ENCODE measurements around the gene MOGAT1.

MOGAT1 gene

DNA sequence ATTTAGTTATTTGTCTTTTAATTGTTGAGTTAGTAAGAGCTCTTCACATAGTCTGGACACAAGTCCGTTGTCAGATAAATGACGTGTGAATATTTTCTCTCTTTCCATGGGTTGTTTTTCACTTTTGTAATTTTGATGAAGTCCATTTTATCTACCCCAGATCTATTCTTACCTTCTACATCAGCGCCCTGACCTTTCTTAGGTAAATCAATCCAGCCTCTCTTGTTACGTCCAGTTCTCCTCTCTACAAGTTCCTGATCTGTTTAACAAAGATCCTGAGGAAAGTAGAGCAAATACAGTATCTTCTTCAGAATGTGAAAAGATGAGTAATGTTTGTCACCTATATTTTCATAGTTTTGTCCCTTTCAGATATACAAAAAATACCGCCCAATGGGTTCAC, 66.9 kb downstream of the MOGAT1 start (continued):
- TF ChIP-seq HIC1 (tag by site-specific recombination; IDR thresholded peaks at IDR 0.05): no peak
- no peak for TF ChIP-seq ZIC2 (tag by site-specific recombination; IDR thresholded peaks at IDR 0.05)
- no peak for TF ChIP-seq ZNF501 (tag by site-specific recombination; IDR thresholded peaks at IDR 0.05)
- no peak for TF ChIP-seq ZNF660 (tag by site-specific recombination; IDR thresholded peaks at IDR 0.05)
- TF ChIP-seq ZNF362 (tag by site-specific recombination; IDR thresholded peaks at IDR 0.05): no peak
- TF ChIP-seq ZNF624 (tag by site-specific recombination; IDR thresholded peaks at IDR 0.05): no peak
- TF ChIP-seq GLI4 (tag by site-specific recombination; IDR thresholded peaks at IDR 0.05): no peak
- TF ChIP-seq ZNF16 (tag by site-specific recombination; IDR thresholded peaks at IDR 0.05; ENCODE audit: low read depth): no peak

GRCh38 chr2:222738809-222739208, 67.4 kb downstream of the MOGAT1 start:
- H3K9me3 ChIP-seq (ENCODE audit: control insufficient read depth, insufficient read depth, low read depth, low read length): no peaks in the 10 kb centered on the region
- TF ChIP-seq, protein P1, sequence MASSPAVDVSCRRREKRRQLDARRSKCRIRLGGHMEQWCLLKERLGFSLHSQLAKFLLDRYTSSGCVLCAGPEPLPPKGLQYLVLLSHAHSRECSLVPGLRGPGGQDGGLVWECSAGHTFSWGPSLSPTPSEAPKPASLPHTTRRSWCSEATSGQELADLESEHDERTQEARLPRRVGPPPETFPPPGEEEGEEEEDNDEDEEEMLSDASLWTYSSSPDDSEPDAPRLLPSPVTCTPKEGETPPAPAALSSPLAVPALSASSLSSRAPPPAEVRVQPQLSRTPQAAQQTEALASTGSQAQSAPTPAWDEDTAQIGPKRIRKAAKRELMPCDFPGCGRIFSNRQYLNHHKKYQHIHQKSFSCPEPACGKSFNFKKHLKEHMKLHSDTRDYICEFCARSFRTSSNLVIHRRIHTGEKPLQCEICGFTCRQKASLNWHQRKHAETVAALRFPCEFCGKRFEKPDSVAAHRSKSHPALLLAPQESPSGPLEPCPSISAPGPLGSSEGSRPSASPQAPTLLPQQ (tag by site-specific recombination; IDR thresholded peaks at IDR 0.05): no peak
- TF ChIP-seq ZNF26 (tag by site-specific recombination; IDR thresholded peaks at IDR 0.05) (no peak), ZNF274 (IDR thresholded peaks at IDR 0.05; ENCODE audit: low read length) (no peak), ZNF274 (tag by site-specific recombination; IDR thresholded peaks at IDR 0.05; ENCODE audit: borderline replicate concordance) (no peak), SCRT1 (tag by site-specific recombination; IDR thresholded peaks at IDR 0.05; ENCODE audit: borderline replicate concordance) (no peak), ZNF549 (tag by site-specific recombination; IDR thresholded peaks at IDR 0.05) (no peak), YY2 (tag by site-specific recombination; IDR thresholded peaks at IDR 0.05) (no peak), ZNF747 (tag by site-specific recombination; IDR thresholded peaks at IDR 0.05) (no peak), SETDB1 (IDR thresholded peaks at IDR 0.05; ENCODE audit: insufficient read length, low read length) (no peak), ZNF391 (tag by site-specific recombination; IDR thresholded peaks at IDR 0.05; ENCODE audit: borderline replicate concordance, low read depth) (no peak), ZNF629 (tag by site-specific recombination; IDR thresholded peaks at IDR 0.05) (no peak), OSR2 (tag by site-specific recombination; IDR thresholded peaks at IDR 0.05) (no peak), HOXC10 (CRISPR knock-in tag; IDR thresholded peaks at IDR 0.05) (no peak)
- H3K4me3 ChIP-seq (ENCODE audit: low read depth, low read length): no peak overlapping the region
- no peaks in the 10 kb centered on the region for H3K36me3 ChIP-seq (ENCODE audit: control insufficient read depth in 2 of 2, insufficient read depth in 1 of 2, low read length in 2 of 2)
- H3K27ac ChIP-seq (ENCODE audit: extremely low read depth, low read depth, low read length): no peak overlapping the region
- POLR2A ChIA-PET: no interaction called here
- H3K4me1 ChIP-seq (ENCODE audit: control insufficient read depth, insufficient read depth, low read length): no peaks in the 10 kb centered on the region
- CTCF ChIA-PET: interaction anchor here (0.6 to 1.6 kb wide), 3 partner anchors 25 to 30 kb away, joined by 3 read pairs; no protein-coding TSS in a partner anchor

Measured in HEK293 (cell line).